WTC11 (cell line): ENCODE results near the gene AFAP1L2. TPM values are rescaled to one million over a fixed set of nuclear protein-coding genes. Genes with fewer than 3 reads are reported as not detected.

Experiments used
- ATAC-seq: fragments of 200-7000 bp; cut with Tn5 transposase; 2 replicates; pipeline ENCODE4 v1.10.0; 2021; ENCODE audit warnings: mild to moderate bottlenecking, moderate library complexity
- CTCF ChIA-PET: fragments of 300-600 bp; sonication (Branson Sonifier 250); formaldehyde crosslinking; loops from one replicate; lab custom pipeline; 2021; ENCODE audit warnings: antibody characterized with exemption; lab: Charles Lee
- POLR2A ChIA-PET: fragments of 350-600 bp; sonication (Branson Sonifier 250); formaldehyde crosslinking; loops from one replicate; lab custom pipeline; 2021; ENCODE audit warnings: antibody characterized with exemption; lab: Charles Lee
- DNase-seq: peaks from one replicate; pipeline ENCODE4 v3.0.0; 2021; ENCODE audit warnings: low spot score
- H3K27ac Mint-ChIP-seq: 2 replicates; pipeline ENCODE4 v1.8.0; 2021; ENCODE audit warnings: mixed read lengths
- H3K27me3 Mint-ChIP-seq: 2 replicates; pipeline ENCODE4 v1.8.0; 2021; ENCODE audit warnings: low read depth, mild to moderate bottlenecking, moderate library complexity, mixed read lengths
- H3K36me3 Mint-ChIP-seq: 2 replicates; pipeline ENCODE4 v1.8.0; 2021; ENCODE audit warnings: mixed read lengths
- H3K4me1 Mint-ChIP-seq: 2 replicates; pipeline ENCODE4 v1.8.0; 2022; ENCODE audit warnings: mixed read lengths
- H3K4me3 Mint-ChIP-seq: 2 replicates; pipeline ENCODE4 v1.8.0; 2021; ENCODE audit warnings: mild to moderate bottlenecking, moderate library complexity, mixed read lengths
- H3K9me3 Mint-ChIP-seq: 2 replicates; pipeline ENCODE4 v1.8.0; 2021; ENCODE audit warnings: mixed read lengths
- ATF1 ChIP-seq: sonication (generic); formaldehyde crosslinking; IDR thresholded peaks from 2 replicates; pipeline ENCODE4 v1.8.1; 2023; ENCODE audit warnings: mild to moderate bottlenecking, moderate library complexity, missing genetic modification reagents
- EMX1 ChIP-seq: fragments of 250-450 bp; sonication (Bioruptor Pico); IDR thresholded peaks from 2 replicates; pipeline ENCODE4 v1.8.0; 2021; ENCODE audit warnings: mild to moderate bottlenecking
- GTF2I ChIP-seq: fragments of 250-450 bp; sonication (Bioruptor Pico); conservative IDR thresholded peaks from 2 replicates; pipeline ENCODE4 v1.4.0; 2021; ENCODE audit warnings: mild to moderate bottlenecking
- HMGA2 ChIP-seq: fragments of 250-450 bp; sonication (Bioruptor Pico); IDR thresholded peaks from 2 replicates; pipeline ENCODE4 v1.4.0; 2021; ENCODE audit warnings: mild to moderate bottlenecking, moderate library complexity
- NR2C2 ChIP-seq: sonication (generic); formaldehyde crosslinking; IDR thresholded peaks from 2 replicates; pipeline ENCODE4 v1.8.0; 2022; ENCODE audit warnings: mild to moderate bottlenecking, missing genetic modification reagents
- NR3C1 ChIP-seq: sonication (generic); formaldehyde crosslinking; conservative IDR thresholded peaks from 2 replicates; pipeline ENCODE4 v1.8.1; 2023; ENCODE audit warnings: low read depth, mild to moderate bottlenecking, missing genetic modification reagents
- OVOL2 ChIP-seq: fragments of 250-450 bp; sonication (Bioruptor Pico); IDR thresholded peaks from 2 replicates; pipeline ENCODE4 v1.9.0; 2021; ENCODE audit warnings: mild to moderate bottlenecking, borderline replicate concordance
- SMAD4 ChIP-seq: sonication (generic); formaldehyde crosslinking; IDR thresholded peaks from 2 replicates; pipeline ENCODE4 v1.8.0; 2022; ENCODE audit warnings: mild to moderate bottlenecking, missing genetic modification reagents
- TEAD4 ChIP-seq: sonication (generic); formaldehyde crosslinking; IDR thresholded peaks from 2 replicates; pipeline ENCODE4 v1.8.0; 2022; ENCODE audit warnings: mild to moderate bottlenecking, missing genetic modification reagents
- ZNF138 ChIP-seq: sonication (generic); formaldehyde crosslinking; conservative IDR thresholded peaks from 2 replicates; pipeline ENCODE4 v1.8.1; 2022; ENCODE audit warnings: mild to moderate bottlenecking, moderate library complexity, missing genetic modification reagents
- ZNF232 ChIP-seq: sonication (generic); formaldehyde crosslinking; IDR thresholded peaks from 2 replicates; pipeline ENCODE4 v1.8.0; 2022; ENCODE audit warnings: mild to moderate bottlenecking, missing genetic modification reagents
- ZNF317 ChIP-seq: sonication (generic); formaldehyde crosslinking; IDR thresholded peaks from 2 replicates; pipeline ENCODE4 v1.8.1; 2023; ENCODE audit warnings: low read depth, mild to moderate bottlenecking, moderate library complexity, missing genetic modification reagents, borderline replicate concordance
- total RNA-seq: library from RNA; stranded (reverse); gene quantifications from 3 replicates; pipeline ENCODE4 v1.2.3, GENCODE V29; 2021
- TF ChIP-seq, protein P1 (sequence below): fragments of 200-600 bp; IDR thresholded peaks from 2 replicates; pipeline ENCODE4 v1.8.0; 2022; ENCODE audit warnings: antibody characterized with exemption
- TF ChIP-seq, protein P2 (sequence below): sonication (generic); formaldehyde crosslinking; IDR thresholded peaks from 2 replicates; pipeline ENCODE4 v1.8.1; 2023; ENCODE audit warnings: mild to moderate bottlenecking, missing genetic modification reagents, moderate library complexity
- TF ChIP-seq, protein P3 (sequence below): fragments of 250-450 bp; sonication (Bioruptor Pico); IDR thresholded peaks from 2 replicates; pipeline ENCODE4 v1.9.0; 2021; ENCODE audit warnings: mild to moderate bottlenecking
- TF ChIP-seq, protein P4 (sequence below): sonication (generic); formaldehyde crosslinking; IDR thresholded peaks from 2 replicates; pipeline ENCODE4 v1.8.0; 2022; ENCODE audit warnings: missing genetic modification reagents
- TF ChIP-seq, protein P5 (sequence below): sonication (generic); formaldehyde crosslinking; IDR thresholded peaks from 2 replicates; pipeline ENCODE4 v1.8.1; 2022; ENCODE audit warnings: low read depth, mild to moderate bottlenecking, moderate library complexity, missing genetic modification reagents, borderline replicate concordance
- TF ChIP-seq, protein P6 (sequence below): fragments of 250-450 bp; sonication (Bioruptor Pico); IDR thresholded peaks from 2 replicates; pipeline ENCODE4 v1.9.0; 2021; ENCODE audit warnings: moderate library complexity, mild to moderate bottlenecking, inconsistent platforms, borderline replicate concordance

AFAP1L2 gene
- total RNA-seq, 1 experiment from 2014 or later, result 5.0 TPM

DNA sequence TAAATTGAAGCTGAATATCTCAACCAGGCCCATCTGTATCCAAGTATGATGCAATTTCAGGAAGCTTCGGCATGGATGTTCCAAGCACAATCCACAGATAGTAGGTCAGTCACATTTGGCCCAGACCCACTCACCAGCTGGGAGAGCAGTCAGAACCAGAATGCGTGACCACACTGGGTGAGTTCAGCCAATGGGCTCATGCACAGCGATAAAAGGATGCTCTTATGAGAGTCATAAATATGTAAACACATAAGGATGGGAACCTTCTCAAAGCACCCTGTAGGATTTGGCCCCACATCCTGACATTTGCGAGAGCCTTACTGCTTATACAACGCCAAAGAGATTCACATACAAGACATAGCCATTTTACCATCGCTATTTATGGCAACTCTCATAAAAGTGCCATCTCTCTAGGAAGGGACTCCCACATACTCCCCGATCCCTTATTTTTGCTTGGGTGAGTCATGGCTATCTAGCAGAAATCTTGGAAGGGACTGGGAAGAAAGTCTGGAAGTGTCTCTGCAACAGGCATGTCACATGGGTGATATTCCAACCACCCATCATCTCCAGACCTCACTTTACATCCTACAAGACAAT is 3.0 kb downstream of the AFAP1L2 start:
- ChIA-PET CTCF (interaction anchor here (2.5 to 4.3 kb wide), 2 partner anchors 15 to 97 kb away, joined by 9 to 25 read pairs; no protein-coding TSS in a partner anchor), POLR2A (no interaction called here)
- no peak overlapping the region for H3K4me3 Mint-ChIP-seq
- H3K27me3 Mint-ChIP-seq, result peaks cover 47% of the 10 kb centered on the region
- peaks cover 2% of the 10 kb centered on the region for H3K9me3 Mint-ChIP-seq
- H3K27ac Mint-ChIP-seq, result no peak overlapping the region
- no peak for TF ChIP-seq SMAD4 (CRISPR knock-in tag)
- no peak for TF ChIP-seq ATF1
- TF ChIP-seq, protein P1, sequence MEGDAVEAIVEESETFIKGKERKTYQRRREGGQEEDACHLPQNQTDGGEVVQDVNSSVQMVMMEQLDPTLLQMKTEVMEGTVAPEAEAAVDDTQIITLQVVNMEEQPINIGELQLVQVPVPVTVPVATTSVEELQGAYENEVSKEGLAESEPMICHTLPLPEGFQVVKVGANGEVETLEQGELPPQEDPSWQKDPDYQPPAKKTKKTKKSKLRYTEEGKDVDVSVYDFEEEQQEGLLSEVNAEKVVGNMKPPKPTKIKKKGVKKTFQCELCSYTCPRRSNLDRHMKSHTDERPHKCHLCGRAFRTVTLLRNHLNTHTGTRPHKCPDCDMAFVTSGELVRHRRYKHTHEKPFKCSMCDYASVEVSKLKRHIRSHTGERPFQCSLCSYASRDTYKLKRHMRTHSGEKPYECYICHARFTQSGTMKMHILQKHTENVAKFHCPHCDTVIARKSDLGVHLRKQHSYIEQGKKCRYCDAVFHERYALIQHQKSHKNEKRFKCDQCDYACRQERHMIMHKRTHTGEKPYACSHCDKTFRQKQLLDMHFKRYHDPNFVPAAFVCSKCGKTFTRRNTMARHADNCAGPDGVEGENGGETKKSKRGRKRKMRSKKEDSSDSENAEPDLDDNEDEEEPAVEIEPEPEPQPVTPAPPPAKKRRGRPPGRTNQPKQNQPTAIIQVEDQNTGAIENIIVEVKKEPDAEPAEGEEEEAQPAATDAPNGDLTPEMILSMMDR, result no peak
- no peak for TF ChIP-seq NR3C1 (CRISPR knock-in tag)
- TF ChIP-seq ZNF232, result no peak
- TF ChIP-seq, protein P2, sequence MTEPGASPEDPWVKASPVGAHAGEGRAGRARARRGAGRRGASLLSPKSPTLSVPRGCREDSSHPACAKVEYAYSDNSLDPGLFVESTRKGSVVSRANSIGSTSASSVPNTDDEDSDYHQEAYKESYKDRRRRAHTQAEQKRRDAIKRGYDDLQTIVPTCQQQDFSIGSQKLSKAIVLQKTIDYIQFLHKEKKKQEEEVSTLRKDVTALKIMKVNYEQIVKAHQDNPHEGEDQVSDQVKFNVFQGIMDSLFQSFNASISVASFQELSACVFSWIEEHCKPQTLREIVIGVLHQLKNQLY (CRISPR knock-in tag), result no peak
- TF ChIP-seq ZNF138 (CRISPR knock-in tag), result no peak
- TF ChIP-seq, protein P3, sequence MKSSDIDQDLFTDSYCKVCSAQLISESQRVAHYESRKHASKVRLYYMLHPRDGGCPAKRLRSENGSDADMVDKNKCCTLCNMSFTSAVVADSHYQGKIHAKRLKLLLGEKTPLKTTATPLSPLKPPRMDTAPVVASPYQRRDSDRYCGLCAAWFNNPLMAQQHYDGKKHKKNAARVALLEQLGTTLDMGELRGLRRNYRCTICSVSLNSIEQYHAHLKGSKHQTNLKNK (CRISPR knock-in tag), result no peak
- TF ChIP-seq, protein P4, sequence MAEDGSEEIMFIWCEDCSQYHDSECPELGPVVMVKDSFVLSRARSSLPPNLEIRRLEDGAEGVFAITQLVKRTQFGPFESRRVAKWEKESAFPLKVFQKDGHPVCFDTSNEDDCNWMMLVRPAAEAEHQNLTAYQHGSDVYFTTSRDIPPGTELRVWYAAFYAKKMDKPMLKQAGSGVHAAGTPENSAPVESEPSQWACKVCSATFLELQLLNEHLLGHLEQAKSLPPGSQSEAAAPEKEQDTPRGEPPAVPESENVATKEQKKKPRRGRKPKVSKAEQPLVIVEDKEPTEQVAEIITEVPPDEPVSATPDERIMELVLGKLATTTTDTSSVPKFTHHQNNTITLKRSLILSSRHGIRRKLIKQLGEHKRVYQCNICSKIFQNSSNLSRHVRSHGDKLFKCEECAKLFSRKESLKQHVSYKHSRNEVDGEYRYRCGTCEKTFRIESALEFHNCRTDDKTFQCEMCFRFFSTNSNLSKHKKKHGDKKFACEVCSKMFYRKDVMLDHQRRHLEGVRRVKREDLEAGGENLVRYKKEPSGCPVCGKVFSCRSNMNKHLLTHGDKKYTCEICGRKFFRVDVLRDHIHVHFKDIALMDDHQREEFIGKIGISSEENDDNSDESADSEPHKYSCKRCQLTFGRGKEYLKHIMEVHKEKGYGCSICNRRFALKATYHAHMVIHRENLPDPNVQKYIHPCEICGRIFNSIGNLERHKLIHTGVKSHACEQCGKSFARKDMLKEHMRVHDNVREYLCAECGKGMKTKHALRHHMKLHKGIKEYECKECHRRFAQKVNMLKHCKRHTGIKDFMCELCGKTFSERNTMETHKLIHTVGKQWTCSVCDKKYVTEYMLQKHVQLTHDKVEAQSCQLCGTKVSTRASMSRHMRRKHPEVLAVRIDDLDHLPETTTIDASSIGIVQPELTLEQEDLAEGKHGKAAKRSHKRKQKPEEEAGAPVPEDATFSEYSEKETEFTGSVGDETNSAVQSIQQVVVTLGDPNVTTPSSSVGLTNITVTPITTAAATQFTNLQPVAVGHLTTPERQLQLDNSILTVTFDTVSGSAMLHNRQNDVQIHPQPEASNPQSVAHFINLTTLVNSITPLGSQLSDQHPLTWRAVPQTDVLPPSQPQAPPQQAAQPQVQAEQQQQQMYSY (CRISPR knock-in tag), result no peak
- TF ChIP-seq, protein P5, sequence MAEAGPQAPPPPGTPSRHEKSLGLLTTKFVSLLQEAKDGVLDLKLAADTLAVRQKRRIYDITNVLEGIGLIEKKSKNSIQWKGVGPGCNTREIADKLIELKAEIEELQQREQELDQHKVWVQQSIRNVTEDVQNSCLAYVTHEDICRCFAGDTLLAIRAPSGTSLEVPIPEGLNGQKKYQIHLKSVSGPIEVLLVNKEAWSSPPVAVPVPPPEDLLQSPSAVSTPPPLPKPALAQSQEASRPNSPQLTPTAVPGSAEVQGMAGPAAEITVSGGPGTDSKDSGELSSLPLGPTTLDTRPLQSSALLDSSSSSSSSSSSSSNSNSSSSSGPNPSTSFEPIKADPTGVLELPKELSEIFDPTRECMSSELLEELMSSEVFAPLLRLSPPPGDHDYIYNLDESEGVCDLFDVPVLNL (CRISPR knock-in tag), result no peak
- TF ChIP-seq TEAD4 (CRISPR knock-in tag), result no peak
- TF ChIP-seq EMX1 (CRISPR knock-in tag), result no peak
- no peak for TF ChIP-seq OVOL2
- TF ChIP-seq, protein P6, sequence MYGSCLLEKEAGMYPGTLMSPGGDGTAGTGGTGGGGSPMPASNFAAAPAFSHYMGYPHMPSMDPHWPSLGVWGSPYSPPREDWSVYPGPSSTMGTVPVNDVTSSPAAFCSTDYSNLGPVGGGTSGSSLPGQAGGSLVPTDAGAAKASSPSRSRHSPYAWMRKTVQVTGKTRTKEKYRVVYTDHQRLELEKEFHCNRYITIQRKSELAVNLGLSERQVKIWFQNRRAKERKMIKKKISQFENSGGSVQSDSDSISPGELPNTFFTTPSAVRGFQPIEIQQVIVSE, result no peak
- TF ChIP-seq HMGA2 (CRISPR knock-in tag), result no peak
- no peak for TF ChIP-seq GTF2I (CRISPR knock-in tag)
- TF ChIP-seq ZNF317 (CRISPR knock-in tag), result no peak
- TF ChIP-seq NR2C2 (CRISPR knock-in tag), result no peak
- no peak for DNase-seq
- H3K36me3 Mint-ChIP-seq, result no peaks in the 10 kb centered on the region
- no peak for ATAC-seq
- peaks cover 21% of the 10 kb centered on the region for H3K4me1 Mint-ChIP-seq
